Muscle layer of colon (tissue), 2 donors: ENCODE measurements around the gene RASGRP1.

ENCODE experiments used
- H3K27ac ChIP-seq: one replicate; pipeline ENCODE4 v1.7.0; 2013; ENCODE audit warnings: low read depth, mild to moderate bottlenecking, low read length, moderate library complexity
- H3K27me3 ChIP-seq, 2 donors: one replicate each; pipeline ENCODE4 v1.7.0; 2013; ENCODE audit warnings: low read length in 2 of 2, mild to moderate bottlenecking in 2 of 2; ENCODE audit not compliant: insufficient read depth in 2 of 2, control insufficient read depth in 1 of 2
- H3K36me3 ChIP-seq: one replicate; pipeline ENCODE4 v1.7.0; 2013; ENCODE audit warnings: mild to moderate bottlenecking, low read length; ENCODE audit not compliant: insufficient read depth
- H3K4me1 ChIP-seq: one replicate; pipeline ENCODE4 v1.7.0; 2013; ENCODE audit warnings: mild to moderate bottlenecking, low read length; ENCODE audit not compliant: insufficient read depth
- H3K4me3 ChIP-seq, 2 donors: one replicate each; pipeline ENCODE4 v1.7.0; 2013; ENCODE audit warnings: low read length in 2 of 2, low read depth in 1 of 2, mild to moderate bottlenecking in 1 of 2, moderate library complexity in 1 of 2
- H3K9ac ChIP-seq: one replicate; pipeline ENCODE4 v1.7.0; 2013; ENCODE audit warnings: low read length
- H3K9me3 ChIP-seq: one replicate; pipeline ENCODE4 v1.7.0; 2013; ENCODE audit warnings: mild to moderate bottlenecking, low read length
- donor health status: abdominal sarcoma.
- donor health status: Adenocarcinoma of cecum.

RASGRP1 gene

DNA sequence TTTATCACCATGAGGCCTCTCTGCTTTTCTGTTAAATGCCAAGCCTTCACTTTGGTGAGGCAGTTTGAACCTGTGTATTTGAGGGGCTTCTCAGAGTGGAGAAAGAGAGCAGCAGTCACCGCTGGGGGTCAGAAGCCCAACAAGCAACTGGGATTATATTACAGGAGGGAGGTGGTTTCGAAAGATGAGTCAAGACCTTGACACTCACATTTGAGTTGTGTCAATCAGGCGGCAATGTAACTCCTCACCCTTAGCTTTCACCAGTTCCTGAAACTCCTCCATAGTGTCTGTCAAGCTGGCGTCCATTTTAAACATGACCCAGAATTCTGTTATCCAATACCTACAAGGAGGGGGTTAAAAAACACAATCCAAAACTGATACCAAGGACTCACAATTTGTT lies 46.5 kb downstream of the RASGRP1 start:
- Histone ChIP-seq H3K9me3 (no peaks in the 10 kb centered on the region), H3K27me3 (peaks cover 0 to 4% of the 10 kb centered on the region in 2 donors), H3K27ac (no peak overlapping the region), H3K4me3 (no peak overlapping the region), H3K9ac (no peak overlapping the region), H3K4me1 (no peaks in the 10 kb centered on the region), H3K36me3 (no peaks in the 10 kb centered on the region)

GRCh38 chr15:38517312-38517975 lies 47.2 kb downstream of the RASGRP1 start:
- H3K27ac ChIP-seq, result no peak overlapping the region
- H3K4me3 ChIP-seq, result no peak overlapping the region
- no peaks in the 10 kb centered on the region for H3K36me3 ChIP-seq
- no peak overlapping the region for H3K9ac ChIP-seq
- no peaks in the 10 kb centered on the region for H3K9me3 ChIP-seq
- H3K27me3 ChIP-seq, result peaks cover 4% of the 10 kb centered on the region in 2 donors
- no peaks in the 10 kb centered on the region for H3K4me1 ChIP-seq

GRCh38 chr15:38516626-38517025 lies 48.0 kb downstream of the RASGRP1 start:
- no peaks in the 10 kb centered on the region for H3K36me3 ChIP-seq
- H3K9me3 ChIP-seq, result no peaks in the 10 kb centered on the region
- no peak overlapping the region for H3K4me3 ChIP-seq
- H3K9ac ChIP-seq, result no peak overlapping the region
- H3K27me3 ChIP-seq, result peaks cover 12 to 13% of the 10 kb centered on the region in 2 donors
- H3K27ac ChIP-seq, result no peak overlapping the region
- H3K4me1 ChIP-seq, result no peaks in the 10 kb centered on the region

GRCh38 chr15:38514601-38515000 lies 50.0 kb downstream of the RASGRP1 start:
- Histone ChIP-seq H3K9ac (no peak overlapping the region), H3K27me3 (peaks cover 14 to 16% of the 10 kb centered on the region in 2 donors), H3K9me3 (no peaks in the 10 kb centered on the region), H3K4me1 (no peaks in the 10 kb centered on the region), H3K36me3 (no peaks in the 10 kb centered on the region), H3K27ac (no peak overlapping the region), H3K4me3 (no peak overlapping the region)

DNA sequence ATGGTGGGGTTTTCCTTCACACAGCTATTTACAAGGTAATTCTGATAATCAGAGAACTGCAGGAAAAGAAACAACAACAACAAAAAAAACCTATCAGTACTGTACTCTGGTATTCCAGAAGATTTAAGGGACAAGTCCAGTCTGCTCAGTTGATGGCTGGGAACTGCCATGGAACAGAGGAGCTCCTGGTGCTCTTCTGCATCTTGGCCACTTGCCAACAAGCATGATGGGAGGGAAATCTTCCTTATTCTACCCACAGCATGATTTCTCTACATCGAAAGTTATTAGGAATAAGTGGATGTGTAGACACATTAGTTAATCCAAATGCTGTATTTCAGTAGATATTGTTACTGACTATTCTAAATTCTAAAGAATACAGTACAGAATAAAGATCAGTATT lies 51.7 kb downstream of the RASGRP1 start:
- no peaks in the 10 kb centered on the region for H3K36me3 ChIP-seq
- no peaks in the 10 kb centered on the region for H3K4me1 ChIP-seq
- H3K27ac ChIP-seq, result no peak overlapping the region
- no peaks in the 10 kb centered on the region for H3K9me3 ChIP-seq
- peaks cover 14 to 16% of the 10 kb centered on the region in 2 donors for H3K27me3 ChIP-seq
- no peak overlapping the region for H3K9ac ChIP-seq
- H3K4me3 ChIP-seq, result no peak overlapping the region

DNA sequence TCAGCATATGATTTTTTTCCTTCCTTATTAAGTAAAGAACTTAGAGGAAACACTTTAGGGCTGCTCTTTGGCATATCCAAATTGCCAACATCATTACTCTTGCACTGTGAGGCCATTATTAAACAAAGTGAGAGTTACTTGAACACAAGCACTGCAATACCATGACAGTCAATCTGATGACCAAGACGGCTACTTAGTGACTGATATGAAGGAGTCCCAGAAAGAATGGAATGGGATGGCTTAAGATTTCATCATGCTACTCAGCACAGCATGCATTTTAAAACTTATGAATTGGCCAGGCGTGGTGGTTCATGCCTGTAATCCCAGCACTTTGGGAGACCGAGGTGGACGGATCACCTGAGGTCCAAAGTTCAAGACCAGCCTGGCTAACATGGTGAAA lies 55.5 kb downstream of the RASGRP1 start:
- Histone ChIP-seq H3K4me3 (no peak overlapping the region), H3K36me3 (no peaks in the 10 kb centered on the region), H3K9me3 (no peaks in the 10 kb centered on the region), H3K4me1 (no peaks in the 10 kb centered on the region), H3K27me3 (peaks cover 14 to 16% of the 10 kb centered on the region in 2 donors), H3K9ac (no peak overlapping the region), H3K27ac (no peak overlapping the region)

DNA sequence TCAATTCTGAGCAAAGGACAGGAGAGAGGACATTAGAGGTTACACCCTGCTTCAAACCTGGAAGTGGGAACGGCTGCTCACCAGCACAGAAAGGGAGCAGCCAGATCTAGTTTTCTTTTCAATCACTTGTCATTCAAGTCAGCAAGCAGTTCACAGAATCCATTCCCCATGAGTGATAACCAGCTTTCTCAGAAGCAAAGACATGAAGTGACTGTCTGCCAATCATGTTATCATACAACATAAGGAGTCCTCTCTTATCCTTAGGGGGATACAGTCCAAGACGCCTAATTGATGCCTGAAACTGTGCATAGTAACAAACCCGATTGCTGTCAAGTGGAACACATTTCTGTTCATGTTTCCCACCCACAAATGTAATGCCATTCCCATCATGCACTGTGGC lies 56.0 kb downstream of the RASGRP1 start:
- no peaks in the 10 kb centered on the region for H3K36me3 ChIP-seq
- no peak overlapping the region for H3K9ac ChIP-seq
- H3K27ac ChIP-seq, result no peak overlapping the region
- H3K4me1 ChIP-seq, result no peaks in the 10 kb centered on the region
- no peaks in the 10 kb centered on the region for H3K9me3 ChIP-seq
- H3K27me3 ChIP-seq, result peaks cover 10 to 16% of the 10 kb centered on the region in 2 donors
- no peak overlapping the region for H3K4me3 ChIP-seq

GRCh38 chr15:38507570-38507969 lies 57.0 kb downstream of the RASGRP1 start:
- Histone ChIP-seq H3K27ac (no peak overlapping the region), H3K4me3 (no peak overlapping the region), H3K36me3 (no peaks in the 10 kb centered on the region), H3K4me1 (no peaks in the 10 kb centered on the region), H3K9me3 (no peaks in the 10 kb centered on the region), H3K9ac (no peak overlapping the region), H3K27me3 (peaks cover 10 to 12% of the 10 kb centered on the region in 2 donors)

DNA sequence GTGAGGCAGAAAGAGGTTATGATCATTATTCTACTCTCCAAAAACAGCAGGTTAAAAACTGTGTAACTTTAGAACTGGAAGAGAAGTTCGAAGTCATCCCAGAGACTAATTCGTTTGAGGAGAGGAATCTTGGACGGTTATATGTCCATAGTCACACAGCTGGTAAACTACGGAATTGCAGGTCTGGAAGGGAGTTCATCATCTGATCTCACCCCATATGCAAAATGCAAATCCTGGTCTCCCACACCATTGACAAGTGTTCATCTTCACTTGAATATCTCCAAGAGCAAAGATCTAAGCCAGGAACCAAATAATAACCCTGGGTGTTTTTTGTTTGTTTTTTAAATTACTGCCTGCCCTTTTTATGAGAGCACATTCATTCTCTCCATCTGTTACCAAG lies 57.6 kb downstream of the RASGRP1 start:
- no peaks in the 10 kb centered on the region for H3K9me3 ChIP-seq
- no peaks in the 10 kb centered on the region for H3K36me3 ChIP-seq
- no peaks in the 10 kb centered on the region for H3K4me1 ChIP-seq
- H3K9ac ChIP-seq, result no peak overlapping the region
- H3K4me3 ChIP-seq, result no peak overlapping the region
- H3K27me3 ChIP-seq, result peaks cover 5 to 7% of the 10 kb centered on the region in 2 donors
- H3K27ac ChIP-seq, result no peak overlapping the region

DNA sequence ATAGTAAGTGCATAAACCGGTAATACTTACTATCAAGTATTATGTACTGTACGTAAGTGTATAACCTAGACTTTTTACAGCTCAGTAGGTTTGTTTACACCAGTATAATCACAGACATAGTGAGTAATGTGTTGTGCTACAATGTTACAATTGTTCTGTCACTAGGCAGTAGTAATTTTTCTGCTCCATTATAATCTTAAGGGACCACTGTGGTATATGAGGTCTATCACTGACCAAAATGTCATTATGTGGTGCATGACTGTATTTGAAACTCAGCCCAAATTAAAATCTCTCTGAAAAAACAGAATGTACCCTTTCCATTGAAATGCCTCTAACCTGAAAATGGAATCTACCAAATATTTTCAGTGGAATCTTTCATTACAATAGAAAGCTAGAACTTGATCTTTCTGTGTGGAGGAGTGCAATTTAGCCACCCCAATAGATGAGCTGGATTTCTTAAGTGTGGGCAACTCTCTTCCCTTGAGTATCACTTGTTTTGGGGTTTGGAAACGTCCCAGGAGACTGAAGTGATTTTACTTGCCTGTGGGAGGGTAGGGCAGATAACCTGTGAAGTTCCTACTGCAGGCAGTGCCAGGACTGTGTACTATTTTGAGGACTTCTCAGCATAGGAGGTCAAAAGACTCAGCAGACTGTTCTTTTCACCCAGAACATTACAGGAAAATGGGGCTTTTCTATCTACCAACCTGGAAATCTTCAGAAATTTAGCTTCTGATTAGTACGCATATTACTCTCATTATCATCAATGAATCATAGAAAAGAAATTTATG lies 59.7 kb downstream of the RASGRP1 start:
- H3K36me3 ChIP-seq, result no peaks in the 10 kb centered on the region
- H3K27me3 ChIP-seq, result no peaks in the 10 kb centered on the region
- H3K9me3 ChIP-seq, result no peaks in the 10 kb centered on the region
- no peak overlapping the region for H3K9ac ChIP-seq
- no peak overlapping the region for H3K27ac ChIP-seq
- H3K4me1 ChIP-seq, result no peaks in the 10 kb centered on the region
- no peak overlapping the region for H3K4me3 ChIP-seq

DNA sequence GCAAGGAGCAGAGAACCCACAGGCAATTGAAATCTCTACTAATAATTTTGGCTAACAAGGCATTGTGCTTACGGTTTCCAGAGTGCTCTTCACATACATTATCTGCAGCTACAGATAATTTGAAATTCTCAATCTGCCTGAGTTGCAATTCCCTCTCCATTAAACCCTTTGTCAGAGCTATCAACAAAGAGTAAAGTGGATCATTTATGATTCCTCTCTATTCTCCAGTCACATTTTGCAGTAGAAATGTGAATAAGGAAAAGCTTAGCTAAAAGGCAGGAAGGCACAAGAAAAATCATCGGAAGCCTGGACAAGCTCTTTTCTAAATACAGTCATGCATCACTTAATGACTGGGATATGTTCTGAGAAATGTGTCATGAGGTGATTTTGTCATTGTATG lies 61.1 kb downstream of the RASGRP1 start:
- H3K36me3 ChIP-seq, result no peaks in the 10 kb centered on the region
- no peak overlapping the region for H3K9ac ChIP-seq
- no peaks in the 10 kb centered on the region for H3K4me1 ChIP-seq
- no peaks in the 10 kb centered on the region for H3K27me3 ChIP-seq
- no peaks in the 10 kb centered on the region for H3K9me3 ChIP-seq
- H3K4me3 ChIP-seq, result no peak overlapping the region
- H3K27ac ChIP-seq, result no peak overlapping the region

GRCh38 chr15:38499651-38500050 lies 65.0 kb downstream of the RASGRP1 start:
- Histone ChIP-seq H3K4me3 (no peak overlapping the region), H3K27me3 (no peaks in the 10 kb centered on the region), H3K4me1 (no peaks in the 10 kb centered on the region), H3K27ac (no peak overlapping the region), H3K9me3 (no peaks in the 10 kb centered on the region), H3K36me3 (no peaks in the 10 kb centered on the region), H3K9ac (no peak overlapping the region)
